HepG2 (cell line): ENCODE results near the gene BST1.
"Not testable (repeated sequence)": the region's sequence is repeated elsewhere in the genome, so short reads cannot be mapped to it uniquely, and the experiment has no call there.

ENCODE experiments used
- ELF1 ChIP-seq: sonication (generic); formaldehyde crosslinking; IDR thresholded peaks from 2 replicates; pipeline ENCODE4 v1.4.0; 2020; ENCODE audit warnings: missing genetic modification reagents
- HNRNPUL1 ChIP-seq: fragments of 200-400 bp; formaldehyde crosslinking; IDR thresholded peaks from 2 replicates; pipeline ENCODE4 v1.6.1; 2017; ENCODE audit warnings: low read depth, mild to moderate bottlenecking, low read length, moderate library complexity
- SP5 ChIP-seq: IDR thresholded peaks from 2 replicates; pipeline ENCODE4 v1.6.1; 2016; ENCODE audit warnings: low read depth, borderline replicate concordance
- TCF7L2 ChIP-seq: IDR thresholded peaks from 2 replicates; pipeline ENCODE4 v1.6.1; 2011; ENCODE audit warnings: mild to moderate bottlenecking, low read depth, low read length, moderate library complexity
- ZNF329 ChIP-seq: sonication (generic); formaldehyde crosslinking; IDR thresholded peaks from 2 replicates; pipeline ENCODE4 v1.9.0; 2021; ENCODE audit warnings: low read depth, mild to moderate bottlenecking, missing genetic modification reagents

GRCh38 chr4:15762460-15762859, 59.6 kb downstream of the BST1 start:
- TF ChIP-seq ELF1 (CRISPR knock-in tag); SP5 (CRISPR knock-in tag); TCF7L2; HNRNPUL1; ZNF329: not testable (repeated sequence)
